Fibroblast of skin of right biceps (primary cell): Measurements from ENCODE around the gene JPT2.
A peak's percentile ranks its signal among the peaks of the same experiment; 100 is the strongest.

Experiments used
- DNase-seq: peaks from one replicate; pipeline ENCODE4 v3.0.0-alpha.2; 2013

JPT2 gene

DNA sequence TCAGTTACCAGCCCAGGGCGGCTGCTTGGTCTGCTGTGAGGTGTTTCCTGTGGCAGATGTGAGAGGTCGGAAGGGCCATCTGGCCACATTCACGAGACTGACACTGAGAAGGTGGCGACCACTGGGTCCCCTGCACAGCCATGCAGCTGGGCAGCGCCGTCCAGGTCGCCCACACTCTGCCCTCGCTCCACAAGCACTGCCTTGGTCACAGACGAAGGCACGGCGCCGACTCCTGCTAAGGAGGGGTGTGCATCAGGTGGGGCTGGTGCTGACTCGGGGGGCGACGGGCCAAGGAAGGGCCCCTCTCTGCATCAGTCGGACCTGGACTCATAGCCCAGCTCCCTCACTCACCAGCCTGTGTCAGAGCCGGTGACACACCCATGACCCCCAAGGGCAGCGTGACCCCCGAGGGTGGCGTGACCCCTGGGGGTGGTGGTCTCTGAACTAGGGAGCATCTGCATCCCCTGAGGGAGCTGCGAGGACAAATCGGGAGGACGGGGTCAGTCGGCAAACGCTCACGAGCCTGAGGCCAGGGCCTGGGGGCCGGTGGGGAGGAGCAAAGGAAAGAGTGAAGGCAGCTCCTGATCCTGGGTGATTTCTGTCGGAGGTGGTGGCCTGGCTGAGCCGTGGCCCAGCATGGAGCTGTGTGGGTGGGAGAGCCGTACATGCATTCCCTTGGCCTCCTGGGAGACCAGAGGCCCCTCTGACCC is 62.9 kb downstream of the JPT2 start:
- no peak for DNase-seq

- no peak for DNase-seq
These were observed 63.6 kb downstream of the JPT2 start for GRCh38 chr16:1741553-1742165.

GRCh38 chr16:1743376-1744337 is 65.6 kb downstream of the JPT2 start:
- no peak for DNase-seq

GRCh38 chr16:1744338-1744840 is 66.3 kb downstream of the JPT2 start:
- no peak for DNase-seq

DNA sequence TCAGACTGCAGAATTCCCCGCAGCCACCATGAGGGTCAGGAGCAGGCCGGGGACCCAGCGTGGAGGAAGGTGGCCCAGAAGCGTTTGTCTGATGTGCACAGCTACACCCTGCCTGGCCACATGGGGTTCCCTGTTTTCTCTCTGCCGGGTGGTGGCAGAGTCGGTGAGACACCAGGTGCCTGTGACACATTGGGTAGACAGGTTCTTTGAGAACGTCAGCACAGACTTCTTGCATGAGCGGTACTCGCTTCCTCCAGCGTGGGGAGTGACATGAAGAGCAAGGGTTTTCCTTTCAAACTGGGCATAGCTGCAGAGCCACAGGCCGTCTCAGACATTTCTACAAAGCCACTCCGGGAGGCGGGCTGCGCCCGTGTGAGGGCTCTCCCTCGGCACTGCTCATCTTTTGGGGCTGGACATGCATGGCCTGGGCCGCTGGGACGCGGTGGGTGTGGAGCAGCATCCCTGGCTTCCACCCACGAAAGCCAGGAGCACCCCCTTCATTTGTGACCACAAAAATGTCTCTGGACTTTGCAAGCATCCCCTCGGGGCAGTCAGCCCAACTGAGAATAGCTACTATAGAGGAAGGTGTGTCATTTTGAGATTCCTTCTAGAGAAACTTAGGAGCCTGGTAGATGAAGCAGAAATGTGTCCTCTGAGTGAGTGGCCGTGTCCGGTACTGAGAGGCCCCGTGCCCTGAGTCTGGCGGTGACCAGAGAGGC is 67.3 kb downstream of the JPT2 start:
- peak; percentile 79 for DNase-seq

- DNase-seq, result peak; percentile 73
These were observed 68.0 kb downstream of the JPT2 start for GRCh38 chr16:1745900-1746692.

DNA sequence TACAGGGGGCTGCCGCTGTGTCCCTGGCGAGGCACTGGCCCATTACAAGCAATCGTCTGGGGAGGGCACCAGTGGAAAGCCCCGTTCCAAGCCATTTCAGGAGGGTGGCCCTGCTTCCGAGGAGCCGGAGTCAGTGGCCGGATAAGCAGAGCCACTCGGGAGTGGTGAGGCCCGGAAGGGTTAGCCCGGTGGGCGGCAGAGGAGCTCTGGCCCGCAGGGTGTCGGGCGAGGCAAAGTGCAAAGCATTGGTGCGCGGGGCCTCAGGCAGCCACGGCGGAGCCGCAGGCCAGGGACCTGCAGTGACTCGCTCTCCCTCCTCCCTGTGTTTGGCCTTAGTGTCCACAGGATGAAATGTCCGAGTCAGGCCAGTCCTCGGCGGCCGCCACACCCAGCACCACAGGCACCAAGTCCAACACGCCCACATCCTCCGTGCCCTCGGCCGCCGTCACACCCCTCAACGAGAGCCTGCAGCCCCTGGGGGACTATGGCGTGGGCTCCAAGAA is 68.7 kb downstream of the JPT2 start:
- DNase-seq, result no peak

- no peak for DNase-seq
These were observed 69.9 kb downstream of the JPT2 start for GRCh38 chr16:1747934-1748333.

- no peak for DNase-seq
These were observed 71.4 kb downstream of the JPT2 start for GRCh38 chr16:1749152-1750117.
